ENCODE results near the gene LDB1. TPM values are rescaled to one million over a fixed set of nuclear protein-coding genes. Genes with fewer than 3 reads are reported as not detected.

The LDB1 gene
- total RNA-seq, 1 donor from 2014 or later: 38.0 TPM

GRCh38 chr10:102113261-102113955, 6.8 kb downstream of the LDB1 start:
- no peak for DNase-seq (ENCODE audit: low spot score)

DNA sequence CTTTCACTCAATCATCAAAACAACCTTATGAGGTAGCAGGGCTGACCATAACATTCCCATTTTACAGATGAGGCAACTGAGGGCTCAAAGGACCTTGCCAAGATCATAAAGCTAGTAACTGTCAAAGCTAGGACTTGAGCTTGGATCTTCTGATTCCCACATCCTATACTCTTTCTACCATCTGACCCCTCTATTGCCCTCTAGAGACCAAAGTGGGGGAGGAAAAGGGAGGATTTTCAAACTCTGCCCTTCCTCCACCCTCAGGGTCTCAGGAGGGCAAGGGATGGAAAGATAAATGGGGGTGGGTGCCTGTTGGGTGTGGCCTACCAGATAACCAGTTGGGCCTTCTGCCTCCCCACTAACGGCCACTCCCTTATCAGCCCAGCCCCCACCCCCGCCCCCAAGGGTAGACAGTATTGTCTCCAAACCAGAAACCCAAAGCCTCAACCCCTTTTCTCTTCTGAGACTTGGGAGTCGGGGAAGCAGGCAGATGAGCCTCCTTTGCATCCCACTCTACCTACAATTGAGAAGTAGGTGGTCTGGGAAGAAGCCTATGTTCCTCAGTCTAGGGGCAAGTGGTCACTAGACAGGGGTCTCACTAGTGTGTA, 7.9 kb downstream of the LDB1 start:
- DNase-seq (ENCODE audit: low spot score): no peak

GRCh38 chr10:102111276-102111675, 8.9 kb downstream of the LDB1 start:
- DNase-seq (ENCODE audit: low spot score): no peak

DNA sequence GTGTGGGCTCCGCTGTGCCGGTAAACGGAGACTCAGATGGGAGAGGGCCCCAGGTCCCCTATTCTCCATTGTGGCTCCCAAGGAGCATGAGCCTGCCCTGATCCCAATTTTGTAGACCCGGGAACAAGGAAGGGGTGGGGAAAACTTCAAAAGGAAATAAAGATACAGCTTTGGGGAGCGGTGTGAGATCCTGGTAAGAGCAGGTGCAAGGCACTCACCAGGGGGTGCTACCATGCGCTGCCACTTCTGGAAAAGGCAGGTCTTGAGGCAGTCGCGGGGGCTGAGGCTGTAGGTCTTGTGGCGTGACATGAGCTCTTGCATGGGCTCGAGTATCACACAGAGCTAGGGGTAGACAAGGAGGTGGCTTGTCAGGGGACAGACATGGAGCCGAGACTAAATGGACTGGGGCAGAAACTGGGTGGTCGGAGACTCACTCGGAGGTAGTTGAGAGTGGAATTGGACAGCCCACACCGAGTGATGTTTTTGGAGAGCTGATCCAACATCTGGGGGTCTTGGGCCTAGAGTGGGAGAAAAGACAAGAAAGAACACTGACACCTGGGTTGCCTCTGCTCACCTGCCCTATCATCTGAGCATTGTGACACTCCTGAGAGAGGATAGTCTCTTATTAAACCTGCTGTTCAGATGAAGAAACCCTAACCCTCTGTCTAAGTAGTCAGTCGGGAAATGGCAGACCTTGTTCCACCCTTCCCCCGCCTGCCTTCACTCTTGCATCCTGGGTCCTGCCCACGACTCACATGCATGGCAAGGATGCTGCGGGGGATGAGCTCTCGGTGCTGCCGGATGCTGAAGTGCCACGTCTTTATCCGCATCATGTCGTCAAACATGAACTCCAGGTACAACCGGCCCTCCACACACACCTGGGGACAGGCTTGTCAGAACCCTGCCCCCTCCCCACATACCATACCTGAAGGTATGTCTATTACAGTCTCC, 10.7 kb downstream of the LDB1 start:
- DNase-seq (ENCODE audit: low spot score): no peak

- DNase-seq (ENCODE audit: low spot score): no peak
Measured at GRCh38 chr10:102106998-102107397, 13.2 kb downstream of the LDB1 start.

GRCh38 chr10:102102421-102102820, 17.7 kb downstream of the LDB1 start:
- no peak for DNase-seq (ENCODE audit: low spot score)

- DNase-seq (ENCODE audit: low spot score): no peak
Measured at GRCh38 chr10:102101152-102101551, 19.0 kb downstream of the LDB1 start.

GRCh38 chr10:102096449-102096848, 23.7 kb downstream of the LDB1 start:
- no peak for DNase-seq (ENCODE audit: low spot score)

DNA sequence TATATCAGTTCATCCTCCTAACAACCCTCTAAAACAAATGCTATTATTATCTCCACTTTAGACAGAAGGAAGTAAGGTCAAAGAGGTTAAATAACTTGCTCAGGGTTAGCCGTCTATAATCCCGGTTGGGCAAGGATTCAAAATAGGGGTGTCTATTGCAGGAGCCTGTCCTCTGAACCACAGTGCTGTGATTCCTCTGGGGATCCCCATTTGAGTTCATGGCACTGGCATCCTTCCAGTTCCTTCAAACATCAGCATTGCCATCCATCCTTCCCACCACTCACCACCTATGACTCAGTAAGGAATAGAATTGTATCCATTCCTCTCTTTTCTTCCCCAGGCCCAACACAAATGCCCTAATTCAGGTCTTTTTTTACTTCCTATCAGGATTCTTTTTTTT, 29.4 kb downstream of the LDB1 start:
- DNase-seq (ENCODE audit: low spot score): no peak

- DNase-seq (ENCODE audit: low spot score): no peak
Measured at GRCh38 chr10:102086196-102086595, 34.0 kb downstream of the LDB1 start.

DNA sequence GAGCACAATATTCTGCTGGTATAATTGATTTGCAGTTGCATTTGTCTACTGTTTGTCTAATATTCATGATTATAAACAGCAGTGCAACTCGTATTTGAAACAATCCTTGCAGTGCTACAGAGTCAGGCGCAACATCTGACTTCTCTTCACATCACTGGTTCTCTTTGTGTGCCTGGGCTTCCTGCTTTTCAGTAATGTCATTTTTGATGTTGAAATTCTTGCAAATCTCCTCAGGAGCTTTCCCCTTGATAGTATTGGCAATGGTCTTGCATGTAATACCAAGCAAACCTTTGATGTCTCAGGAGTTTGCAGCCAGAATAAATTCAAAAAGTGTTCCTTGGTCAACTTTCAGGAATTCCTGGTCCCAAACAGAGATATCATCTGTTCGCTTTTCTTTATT, 34.8 kb downstream of the LDB1 start:
- DNase-seq (ENCODE audit: low spot score): no peak

DNA sequence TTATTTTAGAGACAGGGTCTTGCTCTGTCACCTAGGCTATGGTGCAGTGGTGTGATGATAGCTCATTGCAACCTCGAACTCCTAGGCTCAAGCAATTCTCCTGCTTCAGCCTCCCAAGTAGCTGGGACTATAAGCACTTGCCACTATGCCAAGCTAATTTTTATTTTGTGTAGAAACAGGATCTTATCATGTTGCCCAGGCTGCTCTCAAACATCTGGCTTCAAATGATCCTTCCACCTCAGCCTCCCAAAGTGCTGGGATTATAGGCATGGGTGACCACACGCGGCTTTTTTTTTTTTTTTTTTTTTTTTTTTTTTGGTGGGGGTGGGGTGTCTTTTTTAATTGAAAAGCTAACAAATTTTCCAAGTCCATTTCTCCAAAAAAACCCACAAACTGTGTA, 36.6 kb downstream of the LDB1 start:
- DNase-seq (ENCODE audit: low spot score): no peak

DNA sequence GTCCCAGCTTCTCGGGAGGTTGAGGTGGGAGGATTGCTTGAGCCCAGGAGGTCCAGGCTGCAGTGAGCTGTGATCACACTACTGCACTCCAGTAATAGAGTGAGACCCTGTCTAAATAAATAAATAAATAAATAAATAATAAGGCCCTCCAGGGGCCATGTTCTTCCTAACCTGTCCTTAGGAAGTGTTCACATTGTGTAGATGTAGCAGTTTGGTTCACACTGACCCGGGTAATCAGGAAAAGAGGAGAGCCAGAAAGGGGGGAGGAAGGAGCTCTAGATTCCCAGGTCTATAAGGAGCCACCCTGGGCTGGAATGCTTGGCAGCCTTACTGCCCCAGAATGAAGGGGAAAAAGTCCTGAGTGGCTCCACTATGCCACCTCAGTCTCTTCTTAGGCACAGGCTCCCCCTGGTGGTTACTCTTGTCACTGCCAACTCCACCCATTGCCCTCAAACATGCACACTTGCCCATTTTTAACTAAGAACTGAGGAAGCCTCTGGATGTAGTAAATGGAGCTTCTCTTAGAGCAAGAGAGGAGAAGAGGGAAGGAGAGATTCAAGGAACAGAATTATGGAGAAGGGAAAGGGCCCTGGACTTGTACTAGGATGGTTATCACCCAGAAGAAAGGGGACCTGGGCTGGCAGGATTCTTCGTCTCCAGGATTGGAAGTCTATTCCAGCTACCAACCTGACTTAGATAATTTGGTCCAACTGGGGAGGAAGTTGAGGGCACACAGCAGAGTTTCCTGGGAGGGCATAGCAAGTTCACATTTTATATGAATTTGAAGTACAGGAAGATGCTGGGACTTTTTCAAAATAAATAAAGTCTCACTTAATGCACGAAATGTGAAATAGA, 47.3 kb downstream of the LDB1 start:
- peak; percentile 78 for DNase-seq (ENCODE audit: low spot score)

GRCh38 chr10:102069071-102069470, 51.1 kb downstream of the LDB1 start:
- DNase-seq (ENCODE audit: low spot score): no peak

DNA sequence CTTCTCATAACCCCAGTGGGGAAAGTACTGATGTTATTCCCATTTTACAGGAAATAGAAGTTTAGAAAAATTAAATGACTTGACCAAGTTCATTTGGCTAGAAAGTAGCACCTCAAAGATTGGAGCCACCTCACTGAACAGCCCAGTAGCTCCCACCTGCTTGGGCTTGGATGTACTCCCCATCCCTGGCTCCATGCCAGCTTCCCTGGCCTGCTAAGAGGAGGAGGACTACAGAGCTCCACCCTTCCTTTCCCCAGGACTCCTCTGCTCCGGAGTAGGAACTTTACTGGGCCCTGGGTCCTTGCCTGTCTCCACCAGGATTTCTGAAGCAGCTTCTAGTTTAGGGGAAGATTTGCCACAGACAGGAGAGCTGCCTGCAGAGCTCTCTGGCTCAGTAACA, 52.0 kb downstream of the LDB1 start:
- no peak for DNase-seq (ENCODE audit: low spot score)

GRCh38 chr10:102067091-102067916, 52.9 kb downstream of the LDB1 start:
- DNase-seq (ENCODE audit: low spot score): no peak

DNA sequence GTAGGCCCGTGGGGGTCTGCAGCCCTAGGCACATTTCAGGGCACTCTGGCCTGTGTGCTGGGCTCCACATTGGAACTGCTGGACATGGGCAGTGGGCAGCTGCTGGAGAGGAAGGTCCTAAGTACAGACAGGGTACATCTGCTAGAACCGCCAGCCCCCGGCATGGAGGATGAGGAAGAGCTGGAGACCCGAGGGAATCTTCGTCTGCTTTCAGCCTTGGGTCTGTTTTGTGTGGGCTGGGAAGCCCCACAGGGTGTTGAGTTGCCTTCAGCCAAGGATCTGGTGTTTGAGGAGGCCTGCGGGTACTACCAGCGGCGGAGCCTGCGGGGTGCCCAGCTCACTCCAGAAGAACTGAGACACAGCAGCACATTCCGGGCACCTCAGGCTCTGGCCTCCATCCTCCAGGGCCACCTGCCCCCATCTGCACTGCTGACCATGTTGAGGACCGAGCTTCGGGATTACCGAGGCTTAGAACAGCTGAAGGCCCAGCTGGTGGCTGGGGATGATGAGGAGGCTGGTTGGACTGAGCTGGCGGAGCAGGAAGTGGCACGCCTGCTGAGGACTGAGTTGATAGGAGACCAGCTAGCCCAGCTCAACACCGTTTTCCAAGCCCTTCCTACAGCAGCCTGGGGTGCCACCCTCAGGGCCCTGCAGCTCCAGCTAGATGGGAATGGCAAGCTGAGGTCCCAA, 53.6 kb downstream of the LDB1 start:
- DNase-seq (ENCODE audit: low spot score): no peak

GRCh38 chr10:102065561-102066398, 54.4 kb downstream of the LDB1 start:
- no peak for DNase-seq (ENCODE audit: low spot score)
